Type B pancreatic cell (in vitro differentiated cells): ENCODE results near the gene DPF3. TPM values are rescaled to one million over a fixed set of nuclear protein-coding genes. Genes with fewer than 3 reads are reported as not detected.

ENCODE experiments used
- DNase-seq: peaks from one replicate; pipeline ENCODE4 v3.0.0; 2021; ENCODE audit warnings: mixed read lengths; ENCODE audit not compliant: unreplicated experiment; ENCODE audit errors: extremely low spot score
- H3K27ac Mint-ChIP-seq: 2 replicates; pipeline ENCODE4 v1.8.0; 2021; ENCODE audit warnings: mild to moderate bottlenecking, mixed read lengths
- H3K27me3 Mint-ChIP-seq: 2 replicates; pipeline ENCODE4 v1.8.0; 2021; ENCODE audit warnings: mixed read lengths
- H3K36me3 Mint-ChIP-seq: 2 replicates; pipeline ENCODE4 v1.8.0; 2021; ENCODE audit warnings: mixed read lengths
- H3K4me1 Mint-ChIP-seq: one replicate; pipeline ENCODE4 v1.8.0; 2021; ENCODE audit warnings: mixed read lengths; ENCODE audit not compliant: unreplicated experiment
- H3K4me3 Mint-ChIP-seq: 2 replicates; pipeline ENCODE4 v1.8.0; 2021; ENCODE audit warnings: mild to moderate bottlenecking, mixed read lengths
- H3K9me3 Mint-ChIP-seq: 2 replicates; pipeline ENCODE4 v1.8.0; 2021; ENCODE audit warnings: mixed read lengths
- total RNA-seq: library from RNA; stranded (reverse); gene quantifications from 2 replicates; pipeline ENCODE4 v1.2.1, GENCODE V29; 2021; ENCODE audit warnings: low replicate concordance
- TF ChIP-seq, protein P1 (sequence below): fragments of 200-600 bp; sonication (generic); conservative IDR thresholded peaks from 2 replicates; pipeline ENCODE4 v1.5.0; 2021; ENCODE audit warnings: antibody characterized with exemption, mild to moderate bottlenecking

DPF3 gene
- total RNA-seq, 1 donor from 2014 or later: 4.5 TPM

DNA sequence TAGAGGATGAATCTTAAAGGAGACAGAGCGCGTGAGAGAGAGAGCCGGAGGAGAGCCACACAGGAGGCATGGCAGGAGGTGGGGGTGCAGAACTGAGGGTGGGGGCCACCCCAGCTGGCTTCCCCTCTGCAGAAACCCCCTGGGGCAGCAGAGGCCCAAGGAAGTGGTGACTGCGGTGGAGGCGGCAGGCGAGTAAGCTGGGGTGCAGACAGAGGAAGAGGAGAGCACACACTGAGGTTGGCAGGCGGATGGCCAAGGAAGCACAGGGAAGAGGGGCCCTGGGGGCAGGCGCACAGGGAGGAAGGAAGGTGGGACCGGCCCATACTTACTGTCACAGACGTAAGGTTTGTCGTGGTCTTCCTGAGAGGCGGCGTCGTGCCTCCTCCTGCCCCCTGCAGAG lies 179.8 kb downstream of the DPF3 start:
- Mint-ChIP-seq H3K36me3 (no peaks in the 10 kb centered on the region), H3K9me3 (no peaks in the 10 kb centered on the region), H3K4me1 (peaks cover 20% of the 10 kb centered on the region), H3K4me3 (no peak overlapping the region), H3K27me3 (no peaks in the 10 kb centered on the region), H3K27ac (peak overlapping the region; percentile 24)
- TF ChIP-seq, protein P1, sequence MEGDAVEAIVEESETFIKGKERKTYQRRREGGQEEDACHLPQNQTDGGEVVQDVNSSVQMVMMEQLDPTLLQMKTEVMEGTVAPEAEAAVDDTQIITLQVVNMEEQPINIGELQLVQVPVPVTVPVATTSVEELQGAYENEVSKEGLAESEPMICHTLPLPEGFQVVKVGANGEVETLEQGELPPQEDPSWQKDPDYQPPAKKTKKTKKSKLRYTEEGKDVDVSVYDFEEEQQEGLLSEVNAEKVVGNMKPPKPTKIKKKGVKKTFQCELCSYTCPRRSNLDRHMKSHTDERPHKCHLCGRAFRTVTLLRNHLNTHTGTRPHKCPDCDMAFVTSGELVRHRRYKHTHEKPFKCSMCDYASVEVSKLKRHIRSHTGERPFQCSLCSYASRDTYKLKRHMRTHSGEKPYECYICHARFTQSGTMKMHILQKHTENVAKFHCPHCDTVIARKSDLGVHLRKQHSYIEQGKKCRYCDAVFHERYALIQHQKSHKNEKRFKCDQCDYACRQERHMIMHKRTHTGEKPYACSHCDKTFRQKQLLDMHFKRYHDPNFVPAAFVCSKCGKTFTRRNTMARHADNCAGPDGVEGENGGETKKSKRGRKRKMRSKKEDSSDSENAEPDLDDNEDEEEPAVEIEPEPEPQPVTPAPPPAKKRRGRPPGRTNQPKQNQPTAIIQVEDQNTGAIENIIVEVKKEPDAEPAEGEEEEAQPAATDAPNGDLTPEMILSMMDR: no peak
- no peak for DNase-seq

DNA sequence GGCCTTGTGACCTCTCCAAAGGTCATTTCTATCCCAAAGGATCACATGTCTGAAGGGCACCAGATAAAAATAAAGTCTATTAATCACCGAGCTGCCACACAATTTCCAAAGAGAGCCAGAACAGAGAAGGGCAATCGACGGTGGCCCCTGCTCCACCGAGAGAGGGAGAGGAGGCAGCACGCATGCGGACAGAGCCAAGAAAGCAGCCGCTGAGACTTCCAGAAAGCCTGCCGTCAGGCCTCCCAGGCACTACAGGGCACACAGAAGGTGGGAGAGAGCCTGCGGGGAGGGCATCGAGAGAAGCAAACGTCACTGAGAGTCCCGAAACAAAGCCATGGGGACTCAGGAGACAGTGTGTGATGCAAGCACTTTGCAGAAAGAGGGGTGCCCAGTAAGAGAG lies 182.0 kb downstream of the DPF3 start:
- H3K27ac Mint-ChIP-seq: no peak overlapping the region
- no peaks in the 10 kb centered on the region for H3K9me3 Mint-ChIP-seq
- H3K4me1 Mint-ChIP-seq: peaks cover 17% of the 10 kb centered on the region
- no peak overlapping the region for H3K4me3 Mint-ChIP-seq
- no peaks in the 10 kb centered on the region for H3K27me3 Mint-ChIP-seq
- H3K36me3 Mint-ChIP-seq: no peaks in the 10 kb centered on the region
- TF ChIP-seq, protein P1: no peak
- no peak for DNase-seq

DNA sequence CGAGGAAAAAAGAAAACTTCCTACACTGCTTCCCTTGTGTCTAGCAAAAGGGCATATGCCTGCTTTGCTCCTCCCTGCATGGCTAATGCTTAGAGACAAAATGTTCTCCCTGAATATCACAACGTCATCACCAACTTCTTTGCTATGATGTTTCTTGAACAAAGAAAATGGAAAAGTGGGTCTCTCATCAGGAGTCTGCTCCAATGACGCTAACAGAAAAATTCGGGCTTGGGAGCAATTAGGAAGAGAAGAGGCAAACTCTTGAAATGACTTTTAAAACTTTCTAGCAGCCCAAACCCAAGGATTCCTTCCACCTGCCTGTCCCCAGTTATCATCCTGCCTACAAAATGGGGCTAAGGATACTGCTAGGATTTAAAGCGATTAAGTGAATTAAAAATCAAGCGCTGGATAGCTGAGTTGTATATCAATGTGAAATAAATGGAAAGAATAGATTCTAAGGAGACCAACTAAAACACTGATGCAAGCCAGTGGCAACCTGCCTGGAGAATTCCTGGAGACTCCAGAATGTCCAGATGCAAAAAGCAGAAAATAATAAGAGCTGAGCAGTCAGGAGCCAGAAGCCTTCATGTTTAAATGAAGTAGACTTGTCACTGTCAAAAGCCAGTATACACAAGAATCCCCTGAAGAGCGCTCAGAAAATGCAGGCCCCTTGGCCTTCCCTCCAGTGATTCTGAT lies 183.8 kb downstream of the DPF3 start:
- Mint-ChIP-seq H3K27me3 (no peaks in the 10 kb centered on the region), H3K4me3 (no peak overlapping the region), H3K36me3 (no peaks in the 10 kb centered on the region), H3K9me3 (no peaks in the 10 kb centered on the region), H3K27ac (no peak overlapping the region), H3K4me1 (peaks cover 8% of the 10 kb centered on the region)
- TF ChIP-seq, protein P1: no peak
- DNase-seq: no peak

DNA sequence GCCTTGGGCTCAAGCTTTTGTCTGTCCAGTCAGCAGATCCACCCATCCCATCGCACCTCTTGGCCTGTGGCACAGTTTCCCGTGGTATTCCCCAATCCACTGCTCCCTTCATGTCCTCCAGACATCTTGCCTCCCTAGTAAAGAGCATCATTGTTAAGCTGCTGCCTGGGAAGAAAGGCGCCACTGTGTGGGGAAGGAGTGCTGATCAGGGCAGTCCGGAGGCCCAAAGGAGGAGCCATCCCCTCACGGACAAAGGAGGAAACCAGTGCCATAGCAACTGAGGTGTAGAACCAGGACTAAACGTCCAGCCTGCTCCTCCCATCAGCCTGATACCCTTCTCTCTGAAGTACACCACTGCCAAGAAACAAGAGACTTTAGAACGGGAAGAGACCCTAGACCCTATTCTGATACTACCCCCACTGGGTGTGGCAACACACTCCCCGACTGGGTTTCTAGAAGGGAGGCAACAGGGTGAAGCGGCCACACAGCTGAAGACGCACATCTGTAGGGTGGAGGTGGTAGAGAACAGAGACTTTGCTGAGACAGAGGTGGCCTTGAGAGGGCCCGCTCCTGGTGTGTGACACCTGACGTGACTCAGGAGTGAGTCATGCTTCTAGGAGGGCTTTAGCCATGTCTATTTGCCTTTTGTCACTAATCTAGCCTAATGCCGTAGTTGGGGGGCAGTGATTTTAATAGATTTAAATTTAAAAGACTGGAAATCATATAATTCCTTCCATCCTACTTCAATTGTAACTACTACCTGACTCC lies 185.0 kb downstream of the DPF3 start:
- H3K36me3 Mint-ChIP-seq: no peaks in the 10 kb centered on the region
- no peak overlapping the region for H3K27ac Mint-ChIP-seq
- no peak overlapping the region for H3K4me3 Mint-ChIP-seq
- H3K9me3 Mint-ChIP-seq: no peaks in the 10 kb centered on the region
- DNase-seq: no peak
- H3K4me1 Mint-ChIP-seq: peaks cover 4% of the 10 kb centered on the region
- H3K27me3 Mint-ChIP-seq: no peaks in the 10 kb centered on the region
- TF ChIP-seq, protein P1: no peak

DNA sequence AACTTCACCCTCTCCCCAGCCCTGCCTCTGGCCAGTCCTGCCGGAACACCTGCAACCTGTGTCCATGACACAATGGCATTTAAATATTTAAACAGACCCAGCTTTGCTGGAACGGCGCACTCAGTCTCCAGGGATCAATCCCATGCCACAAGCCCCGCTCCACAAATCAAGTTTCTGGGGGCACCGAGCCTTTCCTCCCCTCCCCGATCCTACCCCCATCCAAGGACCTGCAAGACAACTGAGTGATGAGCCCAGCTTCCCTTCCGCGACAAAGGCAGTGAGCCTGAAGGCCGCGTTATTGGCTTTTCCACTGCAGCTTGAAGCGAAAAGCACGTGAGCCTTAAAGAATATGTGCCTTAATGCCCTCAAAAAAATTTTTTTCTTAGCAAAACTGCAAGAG lies 185.7 kb downstream of the DPF3 start:
- no peaks in the 10 kb centered on the region for H3K27me3 Mint-ChIP-seq
- H3K27ac Mint-ChIP-seq: no peak overlapping the region

More for the DNA sequence above, 185.7 kb downstream of the DPF3 start:
- Mint-ChIP-seq H3K4me3 (no peak overlapping the region), H3K9me3 (no peaks in the 10 kb centered on the region), H3K4me1 (no peaks in the 10 kb centered on the region), H3K36me3 (no peaks in the 10 kb centered on the region)
- TF ChIP-seq, protein P1: no peak
- no peak for DNase-seq
